Measurements from ENCODE around the gene PSORS1C1. TPM values are rescaled to one million over a fixed set of nuclear protein-coding genes. Genes with fewer than 3 reads are reported as not detected.

PSORS1C1 gene
- total RNA-seq, 3 donors from 2014 or later: 2.4 to 11.1 (median 4.6) TPM

DNA sequence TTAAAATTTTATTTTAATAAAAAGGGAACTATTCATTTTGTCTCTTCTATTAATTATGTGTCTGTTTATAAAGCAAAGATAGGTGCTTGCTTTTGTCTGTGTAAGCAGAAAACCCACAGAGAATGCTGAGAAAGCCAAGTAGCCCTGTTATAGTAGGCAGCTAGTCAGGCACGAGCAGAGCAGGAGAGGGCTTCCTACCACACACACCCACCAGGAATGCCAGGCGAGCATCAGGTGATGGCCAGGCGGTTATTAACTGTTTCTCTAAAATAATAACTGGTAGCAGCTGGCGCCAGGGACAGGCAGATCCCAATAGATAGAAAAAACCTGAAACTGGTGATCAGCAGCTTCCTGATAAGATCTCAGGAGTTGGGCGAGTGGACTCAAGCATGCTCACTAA is 17.9 kb upstream of the PSORS1C1 start:
- Histone ChIP-seq H3K36me3 (ENCODE audit: low read depth) (no peaks in the 10 kb centered on the region), H3K4me3 (no peak overlapping the region), H3K4me1 (ENCODE audit: low read depth) (peaks cover 12% of the 10 kb centered on the region), H3K9me3 (no peaks in the 10 kb centered on the region)
- DNase-seq: no peak
- TF ChIP-seq, protein P1, sequence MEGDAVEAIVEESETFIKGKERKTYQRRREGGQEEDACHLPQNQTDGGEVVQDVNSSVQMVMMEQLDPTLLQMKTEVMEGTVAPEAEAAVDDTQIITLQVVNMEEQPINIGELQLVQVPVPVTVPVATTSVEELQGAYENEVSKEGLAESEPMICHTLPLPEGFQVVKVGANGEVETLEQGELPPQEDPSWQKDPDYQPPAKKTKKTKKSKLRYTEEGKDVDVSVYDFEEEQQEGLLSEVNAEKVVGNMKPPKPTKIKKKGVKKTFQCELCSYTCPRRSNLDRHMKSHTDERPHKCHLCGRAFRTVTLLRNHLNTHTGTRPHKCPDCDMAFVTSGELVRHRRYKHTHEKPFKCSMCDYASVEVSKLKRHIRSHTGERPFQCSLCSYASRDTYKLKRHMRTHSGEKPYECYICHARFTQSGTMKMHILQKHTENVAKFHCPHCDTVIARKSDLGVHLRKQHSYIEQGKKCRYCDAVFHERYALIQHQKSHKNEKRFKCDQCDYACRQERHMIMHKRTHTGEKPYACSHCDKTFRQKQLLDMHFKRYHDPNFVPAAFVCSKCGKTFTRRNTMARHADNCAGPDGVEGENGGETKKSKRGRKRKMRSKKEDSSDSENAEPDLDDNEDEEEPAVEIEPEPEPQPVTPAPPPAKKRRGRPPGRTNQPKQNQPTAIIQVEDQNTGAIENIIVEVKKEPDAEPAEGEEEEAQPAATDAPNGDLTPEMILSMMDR (IDR thresholded peaks at IDR 0.05): no peak
- intact Hi-C loops (cut with DNase I, micrococcal nuclease): no loop called here
- no peak for ATAC-seq

- H3K9me3 ChIP-seq: no peaks in the 10 kb centered on the region
- H3K4me3 ChIP-seq: no peak overlapping the region
- ATAC-seq (no peak), DNase-seq (no peak)
- intact Hi-C loops (cut with DNase I, micrococcal nuclease): no loop called here
- TF ChIP-seq, protein P1 (IDR thresholded peaks at IDR 0.05): no peak
- H3K36me3 ChIP-seq (ENCODE audit: low read depth): no peaks in the 10 kb centered on the region
- H3K4me1 ChIP-seq (ENCODE audit: low read depth): peaks cover 8% of the 10 kb centered on the region
Observed at GRCh38 chr6:31098449-31098938, 16.1 kb upstream of the PSORS1C1 start.

DNA sequence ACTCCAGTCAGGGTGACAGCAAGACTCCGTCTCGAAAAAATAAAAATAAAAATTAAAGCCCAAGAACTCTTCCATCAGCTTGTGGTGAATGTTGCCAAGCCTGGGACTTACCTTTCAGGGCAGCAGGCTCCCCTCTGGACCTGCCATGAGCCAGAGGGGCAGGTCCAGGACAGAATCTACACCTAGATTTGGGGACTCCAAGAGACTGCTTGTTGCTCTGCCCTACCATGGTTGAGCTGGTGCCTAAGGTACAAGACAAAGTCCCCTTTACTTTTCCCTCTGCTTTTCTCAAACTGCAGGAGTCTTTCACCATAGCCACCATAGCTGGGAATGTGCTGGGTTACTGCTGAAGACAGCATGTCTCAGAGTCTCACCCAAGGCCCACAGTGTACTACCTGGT is 11.5 kb upstream of the PSORS1C1 start:
- intact Hi-C loops (cut with DNase I, micrococcal nuclease): no loop called here
- Histone ChIP-seq H3K36me3 (ENCODE audit: low read depth) (no peaks in the 10 kb centered on the region), H3K4me3 (no peak overlapping the region), H3K4me1 (ENCODE audit: low read depth) (no peaks in the 10 kb centered on the region), H3K9me3 (no peaks in the 10 kb centered on the region)
- ATAC-seq (no peak), DNase-seq (no peak)
- TF ChIP-seq, protein P1 (IDR thresholded peaks at IDR 0.05): no peak

- H3K36me3 ChIP-seq (ENCODE audit: low read depth): no peaks in the 10 kb centered on the region
- no peak overlapping the region for H3K4me3 ChIP-seq
- H3K4me1 ChIP-seq (ENCODE audit: low read depth): no peaks in the 10 kb centered on the region
- DNase-seq (no peak), ATAC-seq (no peak)
- TF ChIP-seq, protein P1 (IDR thresholded peaks at IDR 0.05): no peak
- no peaks in the 10 kb centered on the region for H3K9me3 ChIP-seq
- intact Hi-C loops (cut with DNase I, micrococcal nuclease): no loop called here
Observed at GRCh38 chr6:31107052-31107451, 7.5 kb upstream of the PSORS1C1 start.

- no peaks in the 10 kb centered on the region for H3K36me3 ChIP-seq (ENCODE audit: low read depth)
Observed at GRCh38 chr6:31110825-31111582, 3.6 kb upstream of the PSORS1C1 start.

More at GRCh38 chr6:31110825-31111582, 3.6 kb upstream of the PSORS1C1 start:
- TF ChIP-seq, protein P1 (IDR thresholded peaks at IDR 0.05): no peak
- no peaks in the 10 kb centered on the region for H3K9me3 ChIP-seq
- intact Hi-C loops (cut with DNase I, micrococcal nuclease): no loop called here
- DNase-seq (no peak), ATAC-seq (no peak)
- no peak overlapping the region for H3K4me3 ChIP-seq
- H3K4me1 ChIP-seq (ENCODE audit: low read depth): peaks cover 13% of the 10 kb centered on the region
